Ishikawa (cell line): ENCODE data around the gene RAD51B.

ENCODE experiments used
- CEBPB ChIP-seq: IDR thresholded peaks from 2 replicates; pipeline ENCODE4 v1.6.1; 2012
- CREB1 ChIP-seq: IDR thresholded peaks from 2 replicates; pipeline ENCODE4 v1.6.1; 2012; ENCODE audit warnings: low read depth
- EGR1 ChIP-seq: IDR thresholded peaks from 2 replicates; pipeline ENCODE4 v1.6.1; 2012
- EP300 ChIP-seq: IDR thresholded peaks from 2 replicates; pipeline ENCODE4 v1.6.1; 2012; ENCODE audit warnings: borderline replicate concordance
- FOXM1 ChIP-seq: IDR thresholded peaks from 2 replicates; pipeline ENCODE4 v1.6.1; 2012; ENCODE audit warnings: low read depth, borderline replicate concordance
- NFIC ChIP-seq: IDR thresholded peaks from 2 replicates; pipeline ENCODE4 v1.6.1; 2012
- RAD21 ChIP-seq: IDR thresholded peaks from 2 replicates; pipeline ENCODE4 v1.6.1; 2012; ENCODE audit warnings: low read depth
- TAF1 ChIP-seq: IDR thresholded peaks from 2 replicates; pipeline ENCODE4 v1.6.1; 2012; ENCODE audit warnings: low read depth, mild to moderate bottlenecking
- TCF12 ChIP-seq: IDR thresholded peaks from 2 replicates; pipeline ENCODE4 v1.6.1; 2012; ENCODE audit warnings: low read depth
- TEAD4 ChIP-seq: IDR thresholded peaks from 2 replicates; pipeline ENCODE4 v1.6.1; 2012
- YY1 ChIP-seq: IDR thresholded peaks from 2 replicates; pipeline ENCODE4 v1.6.1; 2012; ENCODE audit warnings: low read depth
- ZBTB7A ChIP-seq: IDR thresholded peaks from 2 replicates; pipeline ENCODE4 v1.6.1; 2012; ENCODE audit warnings: low read depth
- TF ChIP-seq, protein P1 (sequence below): IDR thresholded peaks from 2 replicates; pipeline ENCODE4 v1.6.1; 2012; ENCODE audit warnings: low read depth, mild to moderate bottlenecking
- TF ChIP-seq, protein P2 (sequence below): IDR thresholded peaks from 2 replicates; pipeline ENCODE4 v1.6.1; 2012
- TF ChIP-seq, protein P3 (sequence below): IDR thresholded peaks from 2 replicates; pipeline ENCODE4 v1.6.1; 2012

RAD51B gene

DNA sequence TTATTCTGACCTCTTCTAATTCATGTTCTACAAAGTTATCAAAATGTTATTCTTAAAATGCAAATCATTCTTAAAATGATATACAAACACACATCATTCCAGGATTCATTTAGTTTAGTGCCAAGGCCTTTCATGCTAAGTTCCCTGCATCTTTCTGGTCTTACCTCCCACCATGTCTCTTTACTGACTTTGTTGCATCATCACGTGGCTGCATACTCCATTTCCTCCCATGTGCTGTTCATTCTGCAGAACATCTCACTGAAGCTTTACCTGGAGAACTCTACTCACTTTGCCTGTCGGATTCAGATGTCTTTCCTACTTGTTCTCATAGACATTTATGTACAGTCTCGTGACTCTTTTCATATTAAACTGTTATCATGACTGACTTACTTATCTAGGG is 278.1 kb downstream of the RAD51B start:
- no peak for TF ChIP-seq CREB1
- TF ChIP-seq CEBPB: no peak
- TF ChIP-seq, protein P1, sequence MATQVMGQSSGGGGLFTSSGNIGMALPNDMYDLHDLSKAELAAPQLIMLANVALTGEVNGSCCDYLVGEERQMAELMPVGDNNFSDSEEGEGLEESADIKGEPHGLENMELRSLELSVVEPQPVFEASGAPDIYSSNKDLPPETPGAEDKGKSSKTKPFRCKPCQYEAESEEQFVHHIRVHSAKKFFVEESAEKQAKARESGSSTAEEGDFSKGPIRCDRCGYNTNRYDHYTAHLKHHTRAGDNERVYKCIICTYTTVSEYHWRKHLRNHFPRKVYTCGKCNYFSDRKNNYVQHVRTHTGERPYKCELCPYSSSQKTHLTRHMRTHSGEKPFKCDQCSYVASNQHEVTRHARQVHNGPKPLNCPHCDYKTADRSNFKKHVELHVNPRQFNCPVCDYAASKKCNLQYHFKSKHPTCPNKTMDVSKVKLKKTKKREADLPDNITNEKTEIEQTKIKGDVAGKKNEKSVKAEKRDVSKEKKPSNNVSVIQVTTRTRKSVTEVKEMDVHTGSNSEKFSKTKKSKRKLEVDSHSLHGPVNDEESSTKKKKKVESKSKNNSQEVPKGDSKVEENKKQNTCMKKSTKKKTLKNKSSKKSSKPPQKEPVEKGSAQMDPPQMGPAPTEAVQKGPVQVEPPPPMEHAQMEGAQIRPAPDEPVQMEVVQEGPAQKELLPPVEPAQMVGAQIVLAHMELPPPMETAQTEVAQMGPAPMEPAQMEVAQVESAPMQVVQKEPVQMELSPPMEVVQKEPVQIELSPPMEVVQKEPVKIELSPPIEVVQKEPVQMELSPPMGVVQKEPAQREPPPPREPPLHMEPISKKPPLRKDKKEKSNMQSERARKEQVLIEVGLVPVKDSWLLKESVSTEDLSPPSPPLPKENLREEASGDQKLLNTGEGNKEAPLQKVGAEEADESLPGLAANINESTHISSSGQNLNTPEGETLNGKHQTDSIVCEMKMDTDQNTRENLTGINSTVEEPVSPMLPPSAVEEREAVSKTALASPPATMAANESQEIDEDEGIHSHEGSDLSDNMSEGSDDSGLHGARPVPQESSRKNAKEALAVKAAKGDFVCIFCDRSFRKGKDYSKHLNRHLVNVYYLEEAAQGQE: no peak
- no peak for TF ChIP-seq EP300
- TF ChIP-seq TCF12: no peak
- no peak for TF ChIP-seq FOXM1
- TF ChIP-seq, protein P2, sequence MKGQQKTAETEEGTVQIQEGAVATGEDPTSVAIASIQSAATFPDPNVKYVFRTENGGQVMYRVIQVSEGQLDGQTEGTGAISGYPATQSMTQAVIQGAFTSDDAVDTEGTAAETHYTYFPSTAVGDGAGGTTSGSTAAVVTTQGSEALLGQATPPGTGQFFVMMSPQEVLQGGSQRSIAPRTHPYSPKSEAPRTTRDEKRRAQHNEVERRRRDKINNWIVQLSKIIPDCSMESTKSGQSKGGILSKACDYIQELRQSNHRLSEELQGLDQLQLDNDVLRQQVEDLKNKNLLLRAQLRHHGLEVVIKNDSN: no peak
- TF ChIP-seq ZBTB7A: no peak
- TF ChIP-seq YY1: no peak
- no peak for TF ChIP-seq RAD21
- TF ChIP-seq, protein P3, sequence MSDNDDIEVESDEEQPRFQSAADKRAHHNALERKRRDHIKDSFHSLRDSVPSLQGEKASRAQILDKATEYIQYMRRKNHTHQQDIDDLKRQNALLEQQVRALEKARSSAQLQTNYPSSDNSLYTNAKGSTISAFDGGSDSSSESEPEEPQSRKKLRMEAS: no peak
- no peak for TF ChIP-seq TEAD4
- no peak for TF ChIP-seq NFIC
- no peak for TF ChIP-seq EGR1

DNA sequence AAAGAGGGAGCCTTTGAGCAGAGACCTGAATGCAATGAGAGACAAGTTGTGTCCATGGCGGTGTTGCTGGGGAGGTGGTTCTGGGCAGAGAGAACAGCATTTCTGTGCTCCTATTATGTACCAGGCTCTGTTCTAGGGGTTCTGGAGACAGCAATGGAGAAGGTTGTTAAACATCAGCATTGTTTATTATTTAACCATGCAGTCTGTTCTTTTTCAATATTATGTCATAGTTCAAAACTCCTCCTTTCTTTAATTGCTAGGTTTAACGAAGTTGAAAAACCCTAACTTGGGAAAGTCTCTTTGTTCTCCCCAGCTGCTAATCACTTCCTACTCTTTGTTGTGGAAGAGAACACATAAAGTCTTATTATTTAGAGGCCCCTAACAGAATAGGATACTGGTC is 279.3 kb downstream of the RAD51B start:
- no peak for TF ChIP-seq NFIC
- TF ChIP-seq RAD21: no peak
- no peak for TF ChIP-seq CREB1
- TF ChIP-seq, protein P2: no peak
- no peak for TF ChIP-seq EGR1
- no peak for TF ChIP-seq TCF12
- no peak for TF ChIP-seq ZBTB7A
- no peak for TF ChIP-seq EP300
- TF ChIP-seq, protein P3: no peak

DNA sequence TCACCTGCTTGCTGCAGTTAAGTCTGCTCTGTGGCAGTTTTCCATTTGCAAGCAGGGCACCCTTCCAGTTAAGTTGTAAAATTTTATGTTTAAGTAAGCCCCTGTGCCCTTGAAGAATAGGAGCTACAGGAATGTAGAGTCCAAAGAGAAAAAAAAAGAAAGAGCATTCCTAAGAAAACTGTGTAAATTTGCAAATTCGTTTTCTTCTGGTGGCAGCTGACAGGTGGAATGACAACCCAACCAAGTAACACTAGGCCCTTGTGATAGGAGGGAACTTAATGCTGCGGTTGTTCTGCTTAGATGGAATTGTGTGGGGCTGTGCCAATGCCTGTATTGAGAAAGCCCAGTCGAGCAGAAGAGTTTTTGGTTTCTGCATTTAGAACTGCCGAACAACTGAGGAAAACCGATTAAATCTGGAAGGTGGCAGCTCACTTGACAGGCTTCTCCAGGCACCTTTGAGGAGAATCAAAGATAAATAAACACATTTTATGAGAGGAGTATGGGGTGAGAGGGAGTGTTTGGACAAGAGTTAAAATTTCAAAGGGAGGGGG is 280.0 kb downstream of the RAD51B start:
- TF ChIP-seq TEAD4 (no peak), TAF1 (no peak), YY1 (no peak), FOXM1 (no peak), CREB1 (no peak), RAD21 (no peak), NFIC (no peak), ZBTB7A (no peak), EGR1 (no peak)
- TF ChIP-seq, protein P3: no peak
- TF ChIP-seq, protein P1: no peak

DNA sequence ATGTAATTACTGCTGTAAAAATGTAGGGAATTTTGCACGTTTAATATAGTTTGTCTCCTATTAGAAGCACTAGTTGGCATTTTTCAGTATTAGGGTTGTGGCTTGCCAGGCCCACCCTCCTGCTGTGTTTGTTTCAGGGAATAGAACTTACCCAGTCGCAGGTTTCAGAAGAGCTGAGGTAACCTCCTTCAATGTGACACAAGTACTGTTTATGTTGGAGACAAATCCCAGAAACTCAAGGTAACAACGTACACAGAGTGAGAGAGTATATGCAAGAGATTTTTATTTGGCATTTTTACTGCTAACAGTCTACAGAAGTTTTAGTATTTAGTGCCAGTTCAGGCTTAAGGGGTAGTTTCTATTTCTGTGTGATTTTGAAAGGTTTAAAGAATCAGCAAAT is 284.3 kb downstream of the RAD51B start:
- TF ChIP-seq, protein P3: no peak
- TF ChIP-seq TEAD4: no peak
- TF ChIP-seq TCF12: no peak
- TF ChIP-seq CEBPB: no peak
- TF ChIP-seq RAD21: no peak
- no peak for TF ChIP-seq ZBTB7A
- TF ChIP-seq CREB1: no peak
- TF ChIP-seq YY1: no peak
- TF ChIP-seq EP300: no peak
- TF ChIP-seq, protein P1: no peak
- no peak for TF ChIP-seq FOXM1
- TF ChIP-seq EGR1: no peak
